ENCODE results near the gene SORL1. TPM values are rescaled to one million over a fixed set of nuclear protein-coding genes. Genes with fewer than 3 reads are reported as not detected.
A peak's percentile ranks its signal among the peaks of the same experiment; 100 is the strongest.

Gene SORL1
- total RNA-seq, 2 experiments from 2014 or later: 66.8 to 67.2 TPM

GRCh38 chr11:121536126-121536525, 84.0 kb downstream of the SORL1 start:
- Mint-ChIP-seq H3K36me3 (ENCODE audit: low read depth) (peaks cover 24% of the 10 kb centered on the region), H3K4me1 (ENCODE audit: low read depth) (peaks cover 68% of the 10 kb centered on the region), H3K27me3 (ENCODE audit: low read depth) (no peaks in the 10 kb centered on the region), H3K4me3 (no peak overlapping the region), H3K9me3 (peaks cover 2% of the 10 kb centered on the region), H3K27ac (no peak overlapping the region)
- CTCF ChIA-PET: no interaction called here
- no peak for DNase-seq
- intact Hi-C loops (cut with micrococcal nuclease): no loop called here

GRCh38 chr11:121538054-121538453, 85.9 kb downstream of the SORL1 start:
- Mint-ChIP-seq H3K9me3 (no peaks in the 10 kb centered on the region), H3K4me1 (ENCODE audit: low read depth) (peaks cover 67% of the 10 kb centered on the region), H3K27ac (peak overlapping the region; percentile 38), H3K27me3 (ENCODE audit: low read depth) (no peaks in the 10 kb centered on the region), H3K36me3 (ENCODE audit: low read depth) (peaks cover 14% of the 10 kb centered on the region), H3K4me3 (no peak overlapping the region)
- DNase-seq: peak; percentile 56
- CTCF ChIA-PET: interaction anchor here (0.9 kb wide), 1 partner anchor 99 kb away, joined by 3 read pairs; no protein-coding TSS in a partner anchor
- intact Hi-C loops (cut with micrococcal nuclease): loop anchor here (1.0 to 2.0 kb wide), 4 partner anchors 17 to 74 kb away; no protein-coding TSS in a partner anchor

- Mint-ChIP-seq H3K36me3 (ENCODE audit: low read depth) (peaks cover 15% of the 10 kb centered on the region), H3K27ac (peak overlapping the region; percentile 25), H3K4me3 (no peak overlapping the region), H3K4me1 (ENCODE audit: low read depth) (peaks cover 69% of the 10 kb centered on the region), H3K27me3 (ENCODE audit: low read depth) (no peaks in the 10 kb centered on the region), H3K9me3 (no peaks in the 10 kb centered on the region)
- no peak for DNase-seq
- intact Hi-C loops (cut with micrococcal nuclease): loop anchor here (1.0 to 2.0 kb wide), 4 partner anchors 18 to 75 kb away; no protein-coding TSS in a partner anchor
- CTCF ChIA-PET: interaction anchor here (0.9 kb wide), 1 partner anchor 100 kb away, joined by 3 read pairs; no protein-coding TSS in a partner anchor
Measured at GRCh38 chr11:121539000-121539399, 86.9 kb downstream of the SORL1 start.

- Mint-ChIP-seq H3K36me3 (ENCODE audit: low read depth) (peaks cover 19% of the 10 kb centered on the region), H3K4me3 (no peak overlapping the region), H3K9me3 (no peaks in the 10 kb centered on the region), H3K4me1 (ENCODE audit: low read depth) (peaks cover 70% of the 10 kb centered on the region), H3K27ac (peak overlapping the region; percentile 33), H3K27me3 (ENCODE audit: low read depth) (no peaks in the 10 kb centered on the region)
- intact Hi-C loops (cut with micrococcal nuclease): loop anchor here (2.0 kb wide), 1 partner anchor 38 kb away; no protein-coding TSS in a partner anchor
- CTCF ChIA-PET: interaction anchor here (0.6 to 1.2 kb wide), 2 partner anchors 51 to 108 kb away, joined by 3 read pairs; no protein-coding TSS in a partner anchor
- DNase-seq: no peak
Measured at GRCh38 chr11:121540627-121541026, 88.5 kb downstream of the SORL1 start.

- H3K36me3 Mint-ChIP-seq (ENCODE audit: low read depth): peaks cover 24% of the 10 kb centered on the region
- CTCF ChIA-PET: no interaction called here
- no peak for DNase-seq
- H3K27me3 Mint-ChIP-seq (ENCODE audit: low read depth): no peaks in the 10 kb centered on the region
- H3K9me3 Mint-ChIP-seq: no peaks in the 10 kb centered on the region
- no peak overlapping the region for H3K4me3 Mint-ChIP-seq
- H3K27ac Mint-ChIP-seq: no peak overlapping the region
- peaks cover 65% of the 10 kb centered on the region for H3K4me1 Mint-ChIP-seq (ENCODE audit: low read depth)
- intact Hi-C loops (cut with micrococcal nuclease): no loop called here
Measured at GRCh38 chr11:121543836-121544380, 91.8 kb downstream of the SORL1 start.

GRCh38 chr11:121544956-121545355, 92.8 kb downstream of the SORL1 start:
- intact Hi-C loops (cut with micrococcal nuclease): no loop called here
- no peak overlapping the region for H3K4me3 Mint-ChIP-seq
- peak overlapping the region; percentile 66 for H3K27ac Mint-ChIP-seq
- H3K4me1 Mint-ChIP-seq (ENCODE audit: low read depth): peaks cover 58% of the 10 kb centered on the region
- no peaks in the 10 kb centered on the region for H3K27me3 Mint-ChIP-seq (ENCODE audit: low read depth)
- CTCF ChIA-PET: interaction anchor here (1.1 kb wide), 1 partner anchor 51 kb away, joined by 3 read pairs; no protein-coding TSS in a partner anchor
- H3K9me3 Mint-ChIP-seq: no peaks in the 10 kb centered on the region
- peaks cover 24% of the 10 kb centered on the region for H3K36me3 Mint-ChIP-seq (ENCODE audit: low read depth)
- DNase-seq: peak; percentile 47

- CTCF ChIA-PET: interaction anchor here (1.1 kb wide), 1 partner anchor 11 kb away, joined by 3 read pairs; no protein-coding TSS in a partner anchor
- no peak for DNase-seq
- Mint-ChIP-seq H3K27me3 (ENCODE audit: low read depth) (no peaks in the 10 kb centered on the region), H3K36me3 (ENCODE audit: low read depth) (peaks cover 30% of the 10 kb centered on the region), H3K4me3 (no peak overlapping the region), H3K9me3 (no peaks in the 10 kb centered on the region), H3K27ac (no peak overlapping the region), H3K4me1 (ENCODE audit: low read depth) (peaks cover 48% of the 10 kb centered on the region)
- intact Hi-C loops (cut with micrococcal nuclease): no loop called here
Measured at GRCh38 chr11:121547574-121547973, 95.5 kb downstream of the SORL1 start.

GRCh38 chr11:121550247-121551030, 98.3 kb downstream of the SORL1 start:
- Mint-ChIP-seq H3K9me3 (no peaks in the 10 kb centered on the region), H3K4me1 (ENCODE audit: low read depth) (peaks cover 24% of the 10 kb centered on the region), H3K36me3 (ENCODE audit: low read depth) (peaks cover 30% of the 10 kb centered on the region), H3K27me3 (ENCODE audit: low read depth) (no peaks in the 10 kb centered on the region), H3K4me3 (no peak overlapping the region), H3K27ac (peak overlapping the region; percentile 2)
- intact Hi-C loops (cut with micrococcal nuclease): no loop called here
- CTCF ChIA-PET: no interaction called here
- DNase-seq: no peak

- Mint-ChIP-seq H3K4me3 (no peak overlapping the region), H3K36me3 (ENCODE audit: low read depth) (peaks cover 30% of the 10 kb centered on the region), H3K27me3 (ENCODE audit: low read depth) (no peaks in the 10 kb centered on the region), H3K27ac (no peak overlapping the region), H3K4me1 (ENCODE audit: low read depth) (peaks cover 16% of the 10 kb centered on the region), H3K9me3 (no peaks in the 10 kb centered on the region)
- DNase-seq: no peak
- intact Hi-C loops (cut with micrococcal nuclease): no loop called here
- CTCF ChIA-PET: no interaction called here
Measured at GRCh38 chr11:121551463-121551862, 99.3 kb downstream of the SORL1 start.

- intact Hi-C loops (cut with micrococcal nuclease): no loop called here
- H3K36me3 Mint-ChIP-seq (ENCODE audit: low read depth): peaks cover 33% of the 10 kb centered on the region
- peaks cover 16% of the 10 kb centered on the region for H3K4me1 Mint-ChIP-seq (ENCODE audit: low read depth)
- no peaks in the 10 kb centered on the region for H3K9me3 Mint-ChIP-seq
- H3K4me3 Mint-ChIP-seq: no peak overlapping the region
- H3K27me3 Mint-ChIP-seq (ENCODE audit: low read depth): no peaks in the 10 kb centered on the region
- no peak for DNase-seq
- H3K27ac Mint-ChIP-seq: no peak overlapping the region
- CTCF ChIA-PET: no interaction called here
Measured at GRCh38 chr11:121552154-121552553, 100.0 kb downstream of the SORL1 start.

GRCh38 chr11:121552644-121553043, 100.5 kb downstream of the SORL1 start:
- DNase-seq: no peak
- Mint-ChIP-seq H3K4me1 (ENCODE audit: low read depth) (peaks cover 18% of the 10 kb centered on the region), H3K27me3 (ENCODE audit: low read depth) (no peaks in the 10 kb centered on the region), H3K4me3 (no peak overlapping the region), H3K9me3 (no peaks in the 10 kb centered on the region), H3K27ac (no peak overlapping the region), H3K36me3 (ENCODE audit: low read depth) (peaks cover 33% of the 10 kb centered on the region)
- CTCF ChIA-PET: no interaction called here
- intact Hi-C loops (cut with micrococcal nuclease): no loop called here

- Mint-ChIP-seq H3K36me3 (ENCODE audit: low read depth) (peaks cover 33% of the 10 kb centered on the region), H3K4me1 (ENCODE audit: low read depth) (peaks cover 17% of the 10 kb centered on the region), H3K9me3 (no peaks in the 10 kb centered on the region), H3K4me3 (no peak overlapping the region), H3K27me3 (ENCODE audit: low read depth) (no peaks in the 10 kb centered on the region), H3K27ac (no peak overlapping the region)
- no peak for DNase-seq
- CTCF ChIA-PET: no interaction called here
- intact Hi-C loops (cut with micrococcal nuclease): no loop called here
Measured at GRCh38 chr11:121553389-121553788, 101.3 kb downstream of the SORL1 start.
